ENCODE results near the gene PYGB. TPM values are rescaled to one million over a fixed set of nuclear protein-coding genes. Genes with fewer than 3 reads are reported as not detected.

The PYGB gene
- total and polyA plus RNA-seq, 8 donors, result 17.4 to 37.2 (median 24.2) TPM

DNA sequence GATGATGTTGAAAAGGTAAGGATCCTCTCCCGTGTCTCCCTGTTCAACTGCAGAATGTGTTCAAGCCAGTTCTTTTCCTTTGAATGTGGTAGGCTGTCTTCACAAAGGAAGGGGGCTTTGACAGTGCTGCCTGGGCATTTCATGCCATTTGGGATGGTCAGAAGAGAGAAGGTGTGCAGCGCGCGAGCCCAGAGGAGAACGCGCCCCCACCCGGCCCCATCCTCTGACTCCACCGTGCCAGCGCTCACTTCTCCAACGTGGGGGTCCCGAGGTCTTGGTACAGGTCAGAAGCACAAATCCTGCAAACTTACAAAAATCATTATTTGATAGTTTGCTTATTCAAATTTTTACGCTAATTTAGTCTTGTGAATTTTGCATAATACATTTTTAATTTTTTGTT, 38.0 kb upstream of the PYGB start:
- Histone ChIP-seq H3K4me3 (no peak overlapping the region), H3K27ac (no peak overlapping the region), H3K27me3 (no peaks in the 10 kb centered on the region), H3K9me3 (no peaks in the 10 kb centered on the region), H3K4me1 (no peaks in the 10 kb centered on the region), H3K36me3 (peaks cover 0 to 42% (median 19%) of the 10 kb centered on the region in 3 donors)
- DNase-seq (no peak), ATAC-seq (no peak), FAIRE-seq (no peak)
- TF ChIP-seq, protein P1, sequence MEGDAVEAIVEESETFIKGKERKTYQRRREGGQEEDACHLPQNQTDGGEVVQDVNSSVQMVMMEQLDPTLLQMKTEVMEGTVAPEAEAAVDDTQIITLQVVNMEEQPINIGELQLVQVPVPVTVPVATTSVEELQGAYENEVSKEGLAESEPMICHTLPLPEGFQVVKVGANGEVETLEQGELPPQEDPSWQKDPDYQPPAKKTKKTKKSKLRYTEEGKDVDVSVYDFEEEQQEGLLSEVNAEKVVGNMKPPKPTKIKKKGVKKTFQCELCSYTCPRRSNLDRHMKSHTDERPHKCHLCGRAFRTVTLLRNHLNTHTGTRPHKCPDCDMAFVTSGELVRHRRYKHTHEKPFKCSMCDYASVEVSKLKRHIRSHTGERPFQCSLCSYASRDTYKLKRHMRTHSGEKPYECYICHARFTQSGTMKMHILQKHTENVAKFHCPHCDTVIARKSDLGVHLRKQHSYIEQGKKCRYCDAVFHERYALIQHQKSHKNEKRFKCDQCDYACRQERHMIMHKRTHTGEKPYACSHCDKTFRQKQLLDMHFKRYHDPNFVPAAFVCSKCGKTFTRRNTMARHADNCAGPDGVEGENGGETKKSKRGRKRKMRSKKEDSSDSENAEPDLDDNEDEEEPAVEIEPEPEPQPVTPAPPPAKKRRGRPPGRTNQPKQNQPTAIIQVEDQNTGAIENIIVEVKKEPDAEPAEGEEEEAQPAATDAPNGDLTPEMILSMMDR (IDR thresholded peaks at IDR 0.05), result no peak
- WGBS, 2 donors, result 96 to 99% methylated on average over 12 of the region's 12 CpGs
- intact Hi-C loops (cut with DNase I), result loop anchor here in 1 of 3 donors (10.0 kb wide), 1 partner anchor 105 kb away; no protein-coding TSS in a partner anchor

DNA sequence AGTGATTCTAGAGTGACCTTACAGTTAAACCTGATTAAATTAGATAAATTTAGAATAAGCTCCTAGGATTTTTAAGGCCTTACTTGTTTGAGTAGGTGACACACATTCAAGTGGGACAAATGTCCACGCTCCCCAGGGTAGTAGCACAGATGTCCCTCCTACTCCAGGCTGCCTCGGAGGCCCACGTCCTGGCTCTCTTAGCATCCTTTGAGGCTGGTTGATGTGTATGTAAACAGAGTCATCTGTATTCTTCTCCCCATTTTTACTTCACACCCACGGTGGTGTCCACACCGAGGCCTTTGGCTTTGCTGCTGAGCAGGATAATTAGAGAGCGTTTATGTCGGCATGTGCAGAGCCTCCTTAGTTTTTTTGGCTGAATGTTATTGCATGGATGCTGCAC, 36.6 kb upstream of the PYGB start:
- WGBS, 2 donors, result 82 to 83% methylated on average over 7 of the region's 7 CpGs
- Histone ChIP-seq H3K9me3 (no peaks in the 10 kb centered on the region), H3K4me3 (no peak overlapping the region), H3K36me3 (peaks cover 0 to 52% (median 19%) of the 10 kb centered on the region in 3 donors), H3K4me1 (no peaks in the 10 kb centered on the region), H3K27me3 (no peaks in the 10 kb centered on the region), H3K27ac (no peak overlapping the region)
- TF ChIP-seq, protein P1 (IDR thresholded peaks at IDR 0.05), result no peak
- ATAC-seq, result no peak
- DNase-seq, result no peak
- intact Hi-C loops (cut with DNase I), result loop anchor here in 1 of 3 donors (10.0 kb wide), 1 partner anchor 104 kb away; no protein-coding TSS in a partner anchor
- no peak for FAIRE-seq

DNA sequence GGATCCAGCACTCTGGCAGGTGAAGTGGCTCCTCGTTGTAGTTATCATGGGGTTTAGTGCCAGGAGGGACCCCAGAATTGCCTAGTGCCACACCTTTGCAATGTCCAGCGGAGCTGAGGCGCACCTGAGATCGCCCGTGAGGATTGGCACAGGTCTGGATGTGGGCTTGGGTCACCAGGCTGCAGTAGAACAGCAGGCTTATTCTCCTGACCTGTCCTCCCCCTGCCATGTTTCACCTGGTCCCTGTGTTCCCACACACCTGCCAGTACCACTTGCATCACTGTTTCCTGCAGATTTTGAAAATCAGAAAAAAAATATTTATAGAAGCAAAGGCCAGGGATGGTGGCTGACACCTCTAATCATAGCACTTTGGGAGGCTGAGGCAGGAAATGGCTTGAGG, 35.6 kb upstream of the PYGB start:
- WGBS, 2 donors, result 76 to 82% methylated on average over 5 of the region's 5 CpGs
- FAIRE-seq (no peak), ATAC-seq (no peak), DNase-seq (no peak)
- intact Hi-C loops (cut with DNase I), result loop anchor here in 1 of 3 donors (10.0 kb wide), 1 partner anchor 103 kb away; no protein-coding TSS in a partner anchor
- H3K4me1 ChIP-seq, result no peaks in the 10 kb centered on the region
- H3K4me3 ChIP-seq, result no peak overlapping the region
- TF ChIP-seq, protein P1 (IDR thresholded peaks at IDR 0.05), result no peak
- peaks cover 0 to 62% (median 19%) of the 10 kb centered on the region in 3 donors for H3K36me3 ChIP-seq
- no peaks in the 10 kb centered on the region for H3K9me3 ChIP-seq
- no peaks in the 10 kb centered on the region for H3K27me3 ChIP-seq
- H3K27ac ChIP-seq, result no peak overlapping the region

GRCh38 chr20:25213566-25214425, 34.1 kb upstream of the PYGB start:
- FAIRE-seq (no peak), DNase-seq (no peak), ATAC-seq (no peak)
- Histone ChIP-seq H3K9me3 (no peaks in the 10 kb centered on the region), H3K4me3 (no peak overlapping the region), H3K36me3 (peaks cover 0 to 73% (median 26%) of the 10 kb centered on the region in 3 donors), H3K4me1 (no peaks in the 10 kb centered on the region), H3K27ac (no peak overlapping the region), H3K27me3 (no peaks in the 10 kb centered on the region)
- intact Hi-C loops (cut with DNase I), result loop anchor here in 1 of 3 donors (10.0 kb wide), 1 partner anchor 101 kb away; no protein-coding TSS in a partner anchor
- WGBS, 2 donors, result 91 to 96% methylated on average over 21 of the region's 21 CpGs
- TF ChIP-seq, protein P1 (IDR thresholded peaks at IDR 0.05), result no peak

DNA sequence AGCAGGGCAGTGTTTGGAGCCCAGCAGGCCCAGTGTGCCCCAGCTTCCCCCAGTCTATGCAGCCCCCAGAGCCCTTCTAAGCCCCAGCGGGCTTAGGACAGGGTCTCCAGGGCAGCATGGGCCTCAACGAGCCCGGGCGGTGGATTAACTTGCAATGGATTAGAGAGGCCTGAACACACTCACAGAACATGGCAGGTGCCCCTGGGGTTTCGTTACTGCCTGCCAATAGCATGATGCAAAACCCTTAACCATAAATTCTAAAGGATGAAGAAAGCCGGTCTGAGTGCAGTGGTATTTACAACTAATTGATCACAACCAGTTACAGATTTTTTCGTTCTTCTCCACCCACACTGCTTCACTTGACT, 33.5 kb upstream of the PYGB start:
- 76 to 83% methylated on average over 7 of the region's 7 CpGs for whole genome bisulfite sequencing, 2 donors
- Histone ChIP-seq H3K27me3 (no peaks in the 10 kb centered on the region), H3K4me1 (no peaks in the 10 kb centered on the region), H3K9me3 (no peaks in the 10 kb centered on the region), H3K27ac (no peak overlapping the region), H3K4me3 (no peak overlapping the region), H3K36me3 (peaks cover 0 to 74% (median 27%) of the 10 kb centered on the region in 3 donors)
- no peak for DNase-seq
- no peak for ATAC-seq
- intact Hi-C loops (cut with DNase I), result loop anchor here in 1 of 3 donors (10.0 kb wide), 1 partner anchor 100 kb away; no protein-coding TSS in a partner anchor
- FAIRE-seq, result no peak
- TF ChIP-seq, protein P1 (IDR thresholded peaks at IDR 0.05), result no peak

All from pancreas (tissue), 10 donors.